Measurements from ENCODE around the gene UBE2C.

Gene UBE2C

GRCh38 chr20:45833030-45833882 is 20.8 kb downstream of the UBE2C start, which contains the start of gene SNX21:
Gene SNX21 (plus strand): TSS chr20:45833799. CDS start chr20:45833920, 121 bp downstream.
- peak; percentile 96 for ATAC-seq
- TF ChIP-seq ZFP30 (CRISPR knock-in tag; IDR thresholded peaks at IDR 0.05) (no peak), BACH2 (CRISPR knock-in tag; IDR thresholded peaks at IDR 0.05; ENCODE audit: borderline replicate concordance) (no peak), ARNTL (CRISPR knock-in tag; IDR thresholded peaks at IDR 0.05; ENCODE audit: borderline replicate concordance, low read depth) (no peak), PPARA (CRISPR knock-in tag; IDR thresholded peaks at IDR 0.05; ENCODE audit: borderline replicate concordance) (no peak), ZNF565 (CRISPR knock-in tag; conservative IDR thresholded peaks at IDR 0.05; ENCODE audit: low read depth) (no peak), TCF4 (CRISPR knock-in tag; IDR thresholded peaks at IDR 0.05; ENCODE audit: borderline replicate concordance) (no peak), POU6F1 (CRISPR knock-in tag; IDR thresholded peaks at IDR 0.05; ENCODE audit: borderline replicate concordance, low read depth) (no peak), GLIS3 (CRISPR knock-in tag; IDR thresholded peaks at IDR 0.05) (no peak), ESRRG (CRISPR knock-in tag; IDR thresholded peaks at IDR 0.05) (no peak), CSRNP3 (CRISPR knock-in tag; IDR thresholded peaks at IDR 0.05) (no peak), PATZ1 (CRISPR knock-in tag; IDR thresholded peaks at IDR 0.05; ENCODE audit: borderline replicate concordance) (no peak), ZC3H10 (CRISPR knock-in tag; IDR thresholded peaks at IDR 0.05) (no peak), TOX (CRISPR knock-in tag; IDR thresholded peaks at IDR 0.05; ENCODE audit: borderline replicate concordance) (no peak), OSR1 (CRISPR knock-in tag; IDR thresholded peaks at IDR 0.05) (no peak)

GRCh38 chr20:45833883-45834796 is 21.7 kb downstream of the UBE2C start:
- TF ChIP-seq TOX (CRISPR knock-in tag; IDR thresholded peaks at IDR 0.05; ENCODE audit: borderline replicate concordance) (no peak), ZNF8 (CRISPR knock-in tag; IDR thresholded peaks at IDR 0.05) (0 out of 2 replicates have a peak, but pooled peaks have one; percentile 3), ZFP3 (CRISPR knock-in tag; IDR thresholded peaks at IDR 0.05) (0 out of 2 replicates have a peak, but pooled peaks have one; percentile 33), ZNF70 (CRISPR knock-in tag; IDR thresholded peaks at IDR 0.05) (0 out of 2 replicates have a peak, but pooled peaks have one; percentile 5), POU6F1 (CRISPR knock-in tag; IDR thresholded peaks at IDR 0.05; ENCODE audit: borderline replicate concordance, low read depth) (no peak), SNAI2 (CRISPR knock-in tag; IDR thresholded peaks at IDR 0.05) (no peak), CSDC2 (CRISPR knock-in tag; IDR thresholded peaks at IDR 0.05) (no peak), ESRRG (CRISPR knock-in tag; IDR thresholded peaks at IDR 0.05) (no peak)
- ATAC-seq: peak; percentile 88

- ATAC-seq: no peak
- no peak for TF ChIP-seq RARB (CRISPR knock-in tag; IDR thresholded peaks at IDR 0.05)
- no peak for TF ChIP-seq SNAI2 (CRISPR knock-in tag; IDR thresholded peaks at IDR 0.05)
- no peak for TF ChIP-seq ZNF565 (CRISPR knock-in tag; conservative IDR thresholded peaks at IDR 0.05; ENCODE audit: low read depth)
- TF ChIP-seq CREB5 (CRISPR knock-in tag; IDR thresholded peaks at IDR 0.05; ENCODE audit: low read depth): no peak
- TF ChIP-seq ESRRG (CRISPR knock-in tag; IDR thresholded peaks at IDR 0.05): no peak
- no peak for TF ChIP-seq PPARA (CRISPR knock-in tag; IDR thresholded peaks at IDR 0.05; ENCODE audit: borderline replicate concordance)
- TF ChIP-seq ZNF70 (CRISPR knock-in tag; IDR thresholded peaks at IDR 0.05): no peak
- TF ChIP-seq BACH2 (CRISPR knock-in tag; IDR thresholded peaks at IDR 0.05; ENCODE audit: borderline replicate concordance): no peak
- no peak for TF ChIP-seq PATZ1 (CRISPR knock-in tag; IDR thresholded peaks at IDR 0.05; ENCODE audit: borderline replicate concordance)
- no peak for TF ChIP-seq TOX (CRISPR knock-in tag; IDR thresholded peaks at IDR 0.05; ENCODE audit: borderline replicate concordance)
- no peak for TF ChIP-seq ZNF8 (CRISPR knock-in tag; IDR thresholded peaks at IDR 0.05)
- TF ChIP-seq OSR1 (CRISPR knock-in tag; IDR thresholded peaks at IDR 0.05): no peak
- TF ChIP-seq ZC3H10 (CRISPR knock-in tag; IDR thresholded peaks at IDR 0.05): no peak
These were observed 22.3 kb downstream of the UBE2C start for GRCh38 chr20:45834797-45835161.

All from SK-N-SH treated with all-trans-retinoic acid at 6 μM for 48 hours (cell line).